OCI-LY1 (cell line): ENCODE measurements around the gene ELAVL4.

ENCODE experiments used
- EZH2 ChIP-seq: fragments of 200-600 bp; sonication (generic), shearing (Covaris generic); IDR thresholded peaks from 2 replicates; pipeline ENCODE4 v1.8.0; 2017; ENCODE audit warnings: borderline replicate concordance, mixed run types, mild to moderate bottlenecking, antibody characterized with exemption, low read length, moderate library complexity, mixed read lengths
- TF ChIP-seq, protein P1 (sequence below): fragments of 200-600 bp; sonication (generic), shearing (Covaris generic); IDR thresholded peaks from 2 replicates; pipeline ENCODE4 v1.5.1; 2017; ENCODE audit warnings: mild to moderate bottlenecking, antibody characterized with exemption, low read length, moderate library complexity, mixed read lengths

DNA sequence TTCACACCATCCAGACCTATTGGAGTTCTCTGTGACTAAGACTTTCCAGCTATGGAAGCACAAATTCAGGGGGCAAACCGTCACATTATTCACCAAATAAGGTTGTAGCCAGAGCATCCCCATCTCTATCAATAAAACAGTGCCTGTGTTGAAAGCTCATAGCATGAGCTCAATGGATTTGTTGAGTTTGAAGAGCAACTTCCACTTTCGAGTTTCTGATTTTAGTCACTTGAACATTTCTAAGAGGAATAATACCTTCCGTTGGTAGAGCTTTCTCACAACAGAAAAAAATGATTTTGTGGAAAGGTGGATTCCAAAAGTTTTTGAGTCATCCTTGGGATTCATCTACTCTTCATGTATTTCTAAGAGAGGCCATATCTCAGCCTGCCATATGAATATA lies 13.0 kb upstream of the ELAVL4 start:
- TF ChIP-seq, protein P1, sequence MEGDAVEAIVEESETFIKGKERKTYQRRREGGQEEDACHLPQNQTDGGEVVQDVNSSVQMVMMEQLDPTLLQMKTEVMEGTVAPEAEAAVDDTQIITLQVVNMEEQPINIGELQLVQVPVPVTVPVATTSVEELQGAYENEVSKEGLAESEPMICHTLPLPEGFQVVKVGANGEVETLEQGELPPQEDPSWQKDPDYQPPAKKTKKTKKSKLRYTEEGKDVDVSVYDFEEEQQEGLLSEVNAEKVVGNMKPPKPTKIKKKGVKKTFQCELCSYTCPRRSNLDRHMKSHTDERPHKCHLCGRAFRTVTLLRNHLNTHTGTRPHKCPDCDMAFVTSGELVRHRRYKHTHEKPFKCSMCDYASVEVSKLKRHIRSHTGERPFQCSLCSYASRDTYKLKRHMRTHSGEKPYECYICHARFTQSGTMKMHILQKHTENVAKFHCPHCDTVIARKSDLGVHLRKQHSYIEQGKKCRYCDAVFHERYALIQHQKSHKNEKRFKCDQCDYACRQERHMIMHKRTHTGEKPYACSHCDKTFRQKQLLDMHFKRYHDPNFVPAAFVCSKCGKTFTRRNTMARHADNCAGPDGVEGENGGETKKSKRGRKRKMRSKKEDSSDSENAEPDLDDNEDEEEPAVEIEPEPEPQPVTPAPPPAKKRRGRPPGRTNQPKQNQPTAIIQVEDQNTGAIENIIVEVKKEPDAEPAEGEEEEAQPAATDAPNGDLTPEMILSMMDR: no peak
- TF ChIP-seq EZH2: no peak
